Fibroblast of upper back skin (primary cell): Measurements from ENCODE around the gene FANCI.
"Not testable (repeated sequence)": the region's sequence is repeated elsewhere in the genome, so short reads cannot be mapped to it uniquely, and the experiment has no call there.

Source experiments
- DNase-seq: peaks from one replicate; pipeline ENCODE4 v3.0.0-alpha.2; 2013

FANCI gene

GRCh38 chr15:89226359-89227221, 17.2 kb upstream of the FANCI start:
- no peak for DNase-seq

- DNase-seq, result no peak
These were observed 16.4 kb upstream of the FANCI start for GRCh38 chr15:89227425-89227824.

GRCh38 chr15:89230277-89230676, 13.5 kb upstream of the FANCI start:
- DNase-seq, result no peak

DNA sequence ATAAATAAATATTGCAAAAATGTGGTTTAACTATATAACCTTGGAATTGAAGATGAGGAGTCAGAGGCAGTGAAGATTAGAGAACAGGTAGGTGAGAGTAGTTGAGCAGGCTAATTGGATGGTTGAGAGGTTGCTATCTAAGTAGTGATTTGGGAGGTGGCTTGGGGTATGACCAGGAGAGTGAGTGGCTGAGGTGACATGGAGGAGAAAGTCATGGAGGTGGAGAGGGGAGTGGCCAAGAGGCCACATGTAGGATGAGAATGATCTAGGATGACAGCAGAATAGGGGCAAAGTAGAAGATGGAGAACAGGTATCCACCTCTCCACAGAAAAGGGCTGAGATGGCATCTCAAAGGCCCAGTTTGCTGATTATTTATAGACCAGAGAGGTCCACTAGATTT, 11.9 kb upstream of the FANCI start:
- DNase-seq, result no peak

- not testable (repeated sequence) for DNase-seq
These were observed 3.6 kb upstream of the FANCI start for GRCh38 chr15:89239883-89240810.

DNA sequence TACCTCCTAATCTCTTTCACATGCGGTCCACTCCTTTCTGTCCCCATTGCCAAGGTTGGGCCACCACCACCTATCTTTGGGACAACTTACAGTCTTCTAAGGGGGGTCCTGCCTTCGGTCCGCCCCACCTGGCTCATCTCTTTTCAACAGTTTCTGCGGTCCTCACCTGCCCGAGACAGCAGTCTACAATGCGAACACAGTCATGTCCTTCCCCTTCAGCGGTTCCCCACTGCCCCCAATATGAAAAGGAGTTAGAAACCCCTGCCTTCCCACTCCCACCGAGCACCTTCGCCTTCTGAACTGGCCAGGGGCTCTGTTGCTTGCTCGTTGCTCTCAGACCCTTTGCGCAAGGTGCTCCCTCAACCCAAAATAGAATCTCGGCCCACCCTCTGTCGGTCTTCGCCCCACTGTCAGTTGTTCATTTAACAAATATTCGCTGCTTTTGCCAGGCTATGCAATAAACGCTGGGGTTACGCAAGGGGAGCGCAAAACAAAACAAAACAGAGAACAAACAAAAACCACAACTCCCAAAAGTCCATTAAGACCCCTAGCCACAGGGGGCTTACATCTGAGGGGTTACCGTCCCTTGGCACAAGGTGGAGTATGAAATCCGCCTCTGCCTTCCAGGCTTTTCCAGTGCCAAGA, 611 bp upstream of the FANCI start:
- peak; percentile 24 for DNase-seq

GRCh38 chr15:89244574-89244903, 760 bp downstream of the FANCI start:
- no peak for DNase-seq

DNA sequence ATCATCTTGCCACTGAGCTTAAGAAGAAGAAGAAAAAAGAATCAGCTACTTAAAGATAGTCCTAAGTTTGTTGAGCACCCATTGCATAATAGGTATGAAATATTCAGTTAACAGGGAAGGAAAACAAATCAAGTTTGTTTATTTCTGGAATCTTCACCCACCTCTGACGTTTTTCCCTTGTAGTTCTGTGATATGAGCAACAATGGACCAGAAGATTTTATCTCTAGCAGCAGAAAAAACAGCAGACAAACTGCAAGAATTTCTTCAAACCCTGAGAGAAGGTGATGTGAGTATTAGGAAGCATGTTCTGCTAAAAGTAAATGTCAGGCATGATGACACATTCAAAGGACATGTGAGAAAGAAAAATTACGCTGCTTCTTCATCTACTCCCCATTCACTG, 3.7 kb downstream of the FANCI start:
- no peak for DNase-seq

DNA sequence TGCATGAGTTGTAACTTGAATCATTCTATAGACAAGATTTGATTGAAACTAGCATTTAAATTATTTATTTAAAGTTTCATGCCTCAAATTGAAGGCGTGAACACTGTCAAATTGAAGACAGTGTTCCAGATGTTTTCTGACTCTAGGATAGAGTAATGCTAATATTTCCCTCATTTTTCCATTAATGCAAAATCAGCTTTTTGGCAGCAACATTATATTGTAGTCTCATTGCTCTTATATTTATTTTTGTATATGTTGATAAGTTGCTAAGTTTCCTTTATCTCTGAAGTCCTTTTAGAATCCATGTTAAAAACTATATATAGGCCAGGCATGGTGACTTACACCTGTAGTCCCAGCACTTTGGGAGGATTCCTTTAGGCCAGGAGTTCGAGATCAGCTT, 4.8 kb downstream of the FANCI start:
- DNase-seq, result no peak

DNA sequence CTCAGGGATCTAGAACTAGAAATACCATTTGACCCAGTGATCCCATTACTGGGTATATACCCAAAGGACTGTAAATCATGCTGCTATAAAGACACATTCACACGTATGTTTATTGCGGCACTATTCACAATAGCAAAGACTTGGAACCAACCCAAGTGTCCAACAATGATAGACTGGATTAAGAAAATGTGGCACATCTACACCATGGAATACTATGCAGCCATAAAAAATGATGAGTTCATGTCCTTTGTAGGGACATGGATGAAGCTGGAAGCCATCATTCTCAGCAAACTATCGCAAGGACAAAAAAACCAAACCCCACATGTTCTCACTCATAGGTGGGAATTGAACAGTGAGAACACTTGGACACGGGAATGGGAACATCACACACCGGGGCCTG, 6.4 kb downstream of the FANCI start:
- not testable (repeated sequence) for DNase-seq

DNA sequence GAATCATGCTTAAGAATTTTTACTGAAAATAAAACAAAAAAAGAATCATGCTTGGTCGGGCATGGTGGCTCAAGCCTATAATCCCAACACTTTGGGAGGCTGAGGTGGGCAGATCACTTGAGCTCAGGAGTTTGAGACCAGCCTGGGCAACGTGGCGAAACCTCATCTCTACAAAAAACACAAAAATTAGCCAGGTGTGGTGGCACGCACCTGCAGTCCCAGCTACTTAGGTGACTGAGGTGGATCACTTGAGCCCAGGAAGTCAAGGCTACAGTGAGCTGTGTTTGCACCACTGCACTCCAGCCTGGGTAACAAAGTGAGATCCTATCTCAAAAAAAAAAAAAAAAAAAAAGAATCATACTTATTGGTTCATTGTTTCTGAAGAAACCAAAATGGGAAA, 33.5 kb downstream of the FANCI start:
- DNase-seq, result not testable (repeated sequence)

GRCh38 chr15:89278307-89278706, 34.5 kb downstream of the FANCI start:
- DNase-seq, result no peak

DNA sequence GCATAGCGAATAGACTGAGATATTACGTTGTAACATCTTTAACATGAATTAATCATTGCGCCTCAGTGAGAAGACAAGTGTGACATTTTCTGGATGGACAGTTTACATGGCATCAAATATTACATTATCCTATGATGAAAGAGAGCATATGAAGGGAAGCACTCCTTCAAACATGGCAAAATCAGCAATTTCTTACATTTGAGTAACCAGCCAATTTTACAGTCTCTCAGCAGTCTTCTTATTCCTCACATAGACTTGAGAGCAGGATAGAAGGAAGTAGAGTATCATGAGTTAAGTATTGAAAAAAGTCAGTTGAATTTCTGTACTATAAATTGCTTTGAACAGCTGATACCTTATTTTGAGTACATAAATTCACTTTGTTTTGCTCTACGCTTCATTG, 38.9 kb downstream of the FANCI start:
- no peak for DNase-seq

DNA sequence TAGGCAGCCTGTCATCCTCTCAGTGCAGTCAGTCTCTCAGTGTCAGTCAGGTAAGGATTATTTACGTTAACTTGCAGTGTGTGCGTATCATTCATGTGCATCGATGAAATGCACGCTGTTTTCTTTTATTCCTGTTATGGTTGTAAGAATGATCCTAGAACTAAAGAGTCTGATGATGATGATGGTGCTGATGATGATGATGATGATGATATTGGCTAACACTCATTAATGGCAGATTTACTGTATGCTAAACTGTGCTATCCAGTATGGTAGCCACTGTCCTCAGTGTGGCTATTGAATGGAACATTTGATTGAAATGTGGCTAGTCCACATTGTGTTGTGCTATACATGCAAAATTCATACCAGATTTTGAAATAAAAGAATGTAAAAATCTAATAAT, 39.4 kb downstream of the FANCI start:
- no peak for DNase-seq

- no peak for DNase-seq
These were observed 48.2 kb downstream of the FANCI start for GRCh38 chr15:89291934-89292438.

DNA sequence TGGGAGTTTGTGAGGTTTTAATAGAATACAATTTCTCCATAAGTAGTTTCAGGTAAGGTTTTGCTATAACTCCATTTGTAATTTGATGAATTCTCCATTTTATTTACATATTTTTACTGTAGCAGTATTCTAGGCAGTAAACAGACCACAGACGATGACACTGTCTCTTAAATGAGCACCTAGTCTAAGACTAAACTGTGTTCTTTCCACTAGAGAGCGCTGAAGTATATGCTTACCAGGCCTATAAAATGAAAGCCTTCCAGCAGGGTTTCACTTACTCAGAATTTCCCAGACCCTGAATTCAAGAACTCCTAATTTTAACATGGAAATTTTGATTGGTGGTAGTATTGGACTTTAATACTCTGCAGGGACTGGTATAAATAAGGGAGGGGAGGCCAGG, 49.2 kb downstream of the FANCI start:
- no peak for DNase-seq

- DNase-seq, result peak; percentile 27
These were observed 56.1 kb downstream of the FANCI start for GRCh38 chr15:89299896-89300295.

GRCh38 chr15:89301304-89302089, 57.7 kb downstream of the FANCI start:
- no peak for DNase-seq

GRCh38 chr15:89303986-89304385, 60.2 kb downstream of the FANCI start:
- DNase-seq, result peak; percentile 10

DNA sequence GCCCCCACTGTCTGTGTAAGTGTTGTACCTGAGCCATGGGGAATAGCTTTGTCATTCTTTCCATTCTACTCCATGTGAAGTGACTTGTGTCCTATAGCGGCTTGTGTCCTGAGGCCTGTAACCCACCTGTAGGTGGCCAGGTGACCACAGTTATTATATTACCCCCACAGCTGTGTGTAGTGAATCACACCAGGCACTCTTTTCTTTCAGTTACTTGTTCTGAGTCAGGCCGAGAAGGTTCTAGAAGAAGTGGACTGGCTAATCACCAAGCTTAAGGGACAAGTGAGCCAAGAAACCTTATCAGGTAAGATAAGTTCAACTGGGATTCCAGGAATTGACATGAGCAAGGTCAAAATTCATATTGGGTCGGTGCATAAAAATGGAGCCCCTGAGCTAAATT, 61.6 kb downstream of the FANCI start:
- DNase-seq, result no peak

- DNase-seq, result peak; percentile 14
These were observed 63.3 kb downstream of the FANCI start for GRCh38 chr15:89307046-89307587.

- DNase-seq, result peak; percentile 20
These were observed 64.0 kb downstream of the FANCI start for GRCh38 chr15:89307791-89308190.
